ENCODE measurements around the gene FRMD3.

The FRMD3 gene

GRCh38 chr9:83270116-83270515 lies 268.1 kb downstream of the FRMD3 start:
- no peak for DNase-seq

GRCh38 chr9:83267741-83268140 lies 270.5 kb downstream of the FRMD3 start:
- DNase-seq = no peak

- DNase-seq = no peak
Measured at GRCh38 chr9:83266666-83267496, 271.3 kb downstream of the FRMD3 start.

DNA sequence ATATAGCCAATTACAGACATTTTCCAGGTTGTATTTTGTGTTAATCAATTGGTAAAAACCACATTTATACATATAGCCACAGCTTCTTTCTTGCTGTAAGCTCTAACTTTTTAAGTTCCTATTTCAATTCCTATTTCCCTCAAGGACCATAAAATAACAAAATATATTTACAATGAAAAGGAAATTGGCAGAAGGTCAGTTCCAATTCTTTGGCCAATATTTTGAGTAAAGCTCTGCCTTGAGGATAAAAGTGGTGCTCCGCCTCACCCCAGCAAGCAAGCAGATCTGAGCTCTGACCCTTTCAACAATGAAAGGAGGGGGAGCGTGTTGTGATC lies 271.9 kb downstream of the FRMD3 start:
- DNase-seq = no peak

DNA sequence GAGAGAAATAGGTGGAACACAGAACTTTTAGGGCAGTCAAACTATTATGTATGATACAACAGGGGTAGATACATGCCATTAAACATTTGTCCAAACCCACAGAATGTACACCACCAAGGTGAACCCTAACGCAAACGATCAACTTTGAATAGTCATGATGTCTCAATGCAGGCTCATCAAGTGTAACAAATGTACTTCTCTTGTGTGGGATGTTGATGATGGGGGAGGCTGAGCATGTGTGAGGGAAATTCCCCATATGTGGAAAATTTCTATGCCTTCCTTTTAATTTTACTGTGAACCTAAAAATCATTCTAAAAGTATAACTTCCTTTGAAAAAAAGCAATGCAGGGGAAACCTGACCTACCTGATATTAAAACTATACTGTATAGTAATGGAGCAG lies 273.9 kb downstream of the FRMD3 start:
- DNase-seq = no peak

DNA sequence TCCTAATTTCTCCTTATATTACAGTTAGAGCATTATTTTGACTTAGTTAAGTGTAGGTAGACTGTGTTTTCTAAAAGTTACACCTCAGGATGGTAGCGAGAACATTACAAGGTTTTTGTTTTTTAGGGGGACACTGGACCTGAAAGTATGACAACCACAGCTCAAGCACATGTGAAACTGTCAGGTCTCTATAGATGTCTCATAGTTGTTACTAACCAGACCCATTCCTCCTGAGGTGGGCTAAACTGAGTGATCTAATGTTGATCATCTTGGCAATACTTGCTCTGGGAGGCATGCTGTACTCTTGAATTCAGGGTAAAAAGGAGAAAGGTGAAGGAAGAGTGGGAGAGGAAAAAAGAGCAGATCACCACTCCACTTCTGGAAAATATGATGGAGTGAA lies 278.6 kb downstream of the FRMD3 start:
- no peak for DNase-seq

DNA sequence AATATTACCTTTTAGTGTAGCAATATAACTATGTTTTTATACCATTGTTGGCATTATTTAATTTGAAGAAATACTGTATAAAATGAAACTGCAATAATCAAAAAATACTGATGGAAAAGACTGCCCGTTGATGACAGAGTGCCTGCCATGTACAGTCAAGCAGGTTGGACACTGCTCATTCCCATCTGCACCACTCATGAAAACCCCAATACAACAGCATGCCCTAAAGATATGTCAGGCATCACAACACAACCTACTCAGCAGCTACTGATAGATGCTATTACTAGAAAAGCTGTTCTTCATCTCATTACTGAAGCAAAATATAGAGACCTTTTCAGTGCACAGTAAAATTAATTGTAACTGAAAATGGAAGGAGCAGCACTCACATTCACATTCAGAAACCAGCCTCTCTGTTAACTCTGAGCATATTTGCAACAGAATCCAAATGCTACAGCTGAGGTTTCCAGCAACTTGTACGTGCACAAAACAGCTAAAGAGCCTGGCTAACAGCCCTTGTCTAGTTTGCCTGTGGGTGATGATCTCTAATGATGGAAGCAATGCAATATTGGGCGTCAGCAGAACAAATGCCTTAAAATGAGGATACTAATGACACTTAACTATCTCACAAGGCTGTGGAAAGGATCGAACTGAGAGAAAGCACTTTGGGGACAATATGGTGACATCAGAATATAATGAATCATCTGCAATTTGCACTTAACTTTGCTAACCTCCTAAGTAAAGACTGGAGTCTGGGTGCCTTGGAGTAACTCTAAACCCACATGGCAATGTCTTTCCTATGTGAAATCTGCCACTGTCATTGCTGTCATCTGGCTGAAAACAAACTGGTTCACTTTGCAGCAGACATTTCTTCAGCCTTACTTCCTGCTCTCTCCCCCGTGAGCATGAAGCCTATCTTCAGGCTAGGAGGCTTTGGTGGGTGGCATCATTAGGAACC lies 280.0 kb downstream of the FRMD3 start:
- no peak for DNase-seq

- no peak for DNase-seq
Measured at GRCh38 chr9:83247732-83248131, 290.5 kb downstream of the FRMD3 start.

DNA sequence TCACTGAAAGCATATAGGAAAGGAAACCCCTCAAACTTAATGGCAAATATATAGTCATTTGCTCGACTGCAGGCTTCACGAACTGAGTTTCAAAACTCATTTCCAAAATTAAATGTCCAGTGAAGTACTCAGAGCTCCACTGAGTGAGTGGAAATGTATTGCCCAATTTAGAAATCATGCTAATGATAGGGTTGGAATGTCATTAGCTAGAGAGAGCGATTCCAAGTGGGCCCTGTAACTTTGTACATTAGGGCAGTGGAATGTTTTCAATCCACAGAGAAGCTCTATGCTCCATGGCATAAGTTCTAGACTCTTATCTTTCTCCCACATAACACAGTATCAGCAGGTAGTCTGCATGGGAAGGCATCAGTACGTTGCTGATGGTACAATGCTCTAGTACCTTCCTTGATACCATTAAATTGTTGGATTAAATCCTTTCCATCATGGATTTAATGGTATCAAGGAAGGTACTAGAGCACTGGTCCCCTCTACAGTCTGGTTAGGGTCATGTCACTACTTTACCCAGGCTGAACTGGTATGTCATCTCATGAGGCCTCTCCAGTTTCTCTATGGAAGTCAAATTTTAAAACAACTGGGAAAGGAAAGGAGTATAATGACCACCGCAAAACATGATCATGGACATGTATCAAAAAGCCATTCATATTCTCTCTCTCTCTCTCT lies 292.1 kb downstream of the FRMD3 start:
- no peak for DNase-seq

DNA sequence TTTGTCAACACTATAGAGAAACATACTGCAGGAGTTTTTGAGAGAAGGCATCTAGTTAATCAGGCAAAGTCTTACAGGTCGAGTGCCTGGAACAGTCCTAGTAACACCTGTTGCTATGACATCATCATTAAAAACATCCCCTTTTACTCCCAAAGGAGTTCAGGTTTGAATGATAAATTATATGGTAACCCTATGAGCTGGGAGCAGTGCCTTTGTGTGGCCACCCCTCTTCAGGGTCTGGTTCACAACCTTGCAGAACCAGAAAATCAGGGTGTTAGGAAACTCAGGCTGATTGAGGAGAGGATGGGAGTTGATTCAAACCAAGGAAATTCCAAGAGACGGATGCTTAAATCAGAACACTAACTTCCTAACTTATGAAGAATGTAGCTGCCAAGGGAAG lies 296.1 kb downstream of the FRMD3 start:
- no peak for DNase-seq

DNA sequence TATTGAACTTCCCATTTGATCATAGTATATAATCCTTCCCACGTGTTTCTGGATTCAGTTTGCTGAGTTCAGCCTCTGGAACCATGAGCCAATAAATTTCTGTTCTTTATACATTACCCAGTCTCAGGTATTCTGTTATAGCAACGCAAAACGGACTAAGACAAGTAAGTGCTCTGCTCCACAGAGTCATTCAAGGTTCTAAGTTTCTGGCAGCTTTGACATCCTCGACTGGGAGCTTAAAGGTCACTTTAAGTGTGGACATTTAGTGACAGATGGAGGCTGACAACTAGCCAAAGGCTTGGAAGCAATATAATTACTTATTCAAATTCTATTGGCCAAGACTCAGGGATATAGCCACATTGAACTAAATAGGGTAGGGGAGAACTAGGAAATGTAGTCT lies 297.5 kb downstream of the FRMD3 start:
- DNase-seq = no peak

GRCh38 chr9:83239747-83240146 lies 298.5 kb downstream of the FRMD3 start:
- no peak for DNase-seq

GRCh38 chr9:83238871-83239640 lies 299.1 kb downstream of the FRMD3 start:
- DNase-seq = no peak

- DNase-seq = no peak
Measured at GRCh38 chr9:83236029-83236696, 302.0 kb downstream of the FRMD3 start.

GRCh38 chr9:83235526-83235925 lies 302.7 kb downstream of the FRMD3 start:
- no peak for DNase-seq

DNA sequence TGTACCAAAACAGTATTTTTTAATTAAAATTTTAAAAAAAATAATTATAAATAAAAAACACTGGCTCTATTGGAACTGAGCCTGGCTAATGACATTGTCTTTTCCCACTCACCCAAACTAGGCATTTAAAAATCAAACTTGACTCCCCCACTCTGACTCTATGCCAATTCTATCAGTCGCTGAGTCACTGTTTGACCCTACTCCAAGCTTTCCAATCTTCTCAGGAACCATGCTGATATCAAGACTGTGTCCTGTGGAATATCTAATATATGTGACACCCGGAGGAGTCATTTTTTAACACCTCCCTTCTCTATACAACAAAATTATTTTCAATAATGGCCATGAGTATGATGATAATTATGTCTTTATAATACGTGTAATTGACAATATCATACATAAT lies 303.7 kb downstream of the FRMD3 start:
- no peak for DNase-seq

GRCh38 chr9:83233647-83234046 lies 304.6 kb downstream of the FRMD3 start:
- DNase-seq = no peak

GRCh38 chr9:83231039-83231438 lies 307.2 kb downstream of the FRMD3 start:
- no peak for DNase-seq

DNA sequence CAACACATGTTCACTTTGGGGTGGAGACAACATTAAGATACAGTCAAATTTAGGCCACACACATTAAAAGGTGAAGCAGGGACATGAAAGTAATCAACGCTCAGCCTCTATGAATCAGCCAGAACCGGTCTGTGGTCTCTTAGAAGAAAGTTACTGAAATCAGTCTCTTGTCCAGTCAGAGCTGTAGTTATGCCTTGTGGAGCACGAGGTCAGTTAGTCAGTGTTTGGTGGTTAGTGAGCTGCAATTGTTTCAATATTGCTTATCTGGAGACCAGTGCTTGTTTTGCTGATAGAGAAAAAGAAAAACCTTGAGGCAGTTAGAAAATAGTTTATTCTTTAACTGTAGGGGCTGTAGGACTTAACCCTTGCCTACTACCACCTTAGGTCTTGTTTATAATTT lies 317.5 kb downstream of the FRMD3 start:
- DNase-seq = no peak

DNA sequence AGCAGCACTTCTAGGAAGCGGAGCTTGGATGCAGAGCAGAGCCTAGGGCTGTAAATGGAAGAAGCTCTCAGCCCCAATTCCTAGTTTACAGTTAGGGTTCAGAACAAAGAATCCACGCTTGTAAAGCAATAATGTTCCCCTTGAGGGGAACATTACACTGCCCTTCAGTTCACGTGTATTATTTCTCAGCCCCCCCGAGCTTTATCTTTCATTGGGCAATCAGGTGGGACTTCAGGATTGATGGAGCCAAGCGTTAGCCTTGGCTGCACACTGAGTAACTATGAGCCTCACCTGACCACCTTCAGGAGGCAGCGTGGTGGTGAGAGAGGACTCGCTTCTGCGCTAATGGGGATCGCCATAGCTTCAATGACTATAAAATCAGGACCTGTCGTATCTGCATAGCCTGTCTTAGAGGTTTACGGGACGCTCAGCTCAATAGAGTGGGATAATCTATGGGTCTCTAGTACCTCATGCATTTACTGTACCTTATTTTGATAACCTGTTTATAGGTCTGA lies 318.2 kb downstream of the FRMD3 start:
- DNase-seq = no peak

DNA sequence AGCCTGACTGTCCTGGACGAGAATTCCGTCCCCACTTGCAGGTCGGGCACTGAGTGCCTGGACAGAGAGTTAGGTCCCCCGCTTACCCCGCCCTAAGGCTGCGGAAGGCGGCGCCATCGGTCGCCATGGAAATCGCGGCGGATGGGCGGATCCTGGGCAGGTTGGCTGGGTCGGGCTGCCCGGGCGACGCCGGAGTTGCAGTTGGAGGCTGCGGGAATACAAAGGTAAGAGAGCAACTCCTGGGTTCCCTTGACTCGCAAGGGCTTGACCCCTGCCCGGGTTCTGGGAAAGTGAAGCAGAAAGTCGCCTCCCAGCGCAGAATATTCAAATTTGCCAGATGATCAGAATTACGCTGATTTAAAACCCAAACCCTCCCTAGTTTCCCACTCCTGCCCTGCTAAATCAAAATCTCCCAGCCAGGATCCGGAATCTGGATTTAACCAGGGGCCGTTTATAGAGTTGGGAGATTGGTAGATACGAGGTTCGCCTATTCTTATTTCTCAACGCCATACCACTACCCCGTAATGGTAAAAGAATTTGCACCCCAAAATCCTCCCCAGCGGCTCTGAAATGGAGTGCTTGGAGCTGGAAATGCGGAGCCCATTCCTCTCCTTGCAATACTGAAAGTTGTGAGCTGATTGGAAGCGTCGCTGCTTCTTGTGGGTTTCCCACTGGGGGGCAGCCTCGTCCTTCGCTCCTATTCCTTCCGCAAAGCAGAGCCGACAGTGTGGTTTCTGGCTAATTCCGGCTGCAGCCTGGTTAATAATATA lies 318.9 kb downstream of the FRMD3 start:
- DNase-seq = peak; percentile 63 to 70

All from hippocampal formation (tissue), 2 donors.